HG03108 (cell line): ENCODE results near the gene WDR70.
"Not testable (repeated sequence)": the region's sequence is repeated elsewhere in the genome, so short reads cannot be mapped to it uniquely, and the experiment has no call there.

Experiments used
- ATAC-seq: cut with Tn5 transposase; IDR thresholded peaks from one replicate; pipeline ENCODE4 v1.9.1; 2021; ENCODE audit warnings: moderate library complexity; ENCODE audit not compliant: unreplicated experiment

The WDR70 gene

DNA sequence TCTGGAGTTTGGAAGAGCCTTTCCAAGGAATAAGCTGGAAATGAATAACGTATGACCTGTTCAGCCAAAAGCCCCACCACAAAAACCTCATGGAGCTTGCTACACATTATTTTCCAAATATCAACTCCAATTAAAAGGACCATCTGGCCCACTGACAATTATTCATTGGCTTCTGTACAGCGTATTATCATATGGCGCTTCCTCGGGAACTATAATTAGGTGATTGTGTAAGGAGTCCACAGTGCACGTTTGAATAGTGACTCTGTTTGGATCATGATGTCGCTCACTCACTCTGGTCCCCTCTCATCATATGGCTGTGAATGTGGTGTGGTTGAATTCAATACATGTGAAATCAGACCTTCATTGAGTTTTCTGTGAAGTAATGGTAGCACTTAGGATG, 408.6 kb downstream of the WDR70 start:
- ATAC-seq: no peak

DNA sequence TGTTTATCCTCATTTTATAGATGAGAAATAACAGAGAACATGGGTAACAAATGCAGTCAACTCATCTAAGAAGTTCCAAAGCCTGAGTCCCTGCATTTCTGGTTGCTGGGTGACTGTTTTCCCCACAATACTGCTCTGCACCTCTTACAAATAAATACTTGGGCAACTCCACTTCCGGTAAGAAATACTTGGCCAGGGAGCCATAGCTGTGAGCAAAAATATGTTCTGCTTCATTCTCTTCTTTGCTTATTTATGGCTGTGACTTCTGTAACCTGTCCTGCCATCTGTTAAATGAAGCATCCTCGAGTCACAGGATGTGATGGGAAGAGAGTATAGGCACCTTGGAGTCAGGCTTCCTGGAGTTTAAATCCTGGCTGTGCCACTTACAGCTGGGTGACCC, 410.9 kb downstream of the WDR70 start:
- no peak for ATAC-seq

DNA sequence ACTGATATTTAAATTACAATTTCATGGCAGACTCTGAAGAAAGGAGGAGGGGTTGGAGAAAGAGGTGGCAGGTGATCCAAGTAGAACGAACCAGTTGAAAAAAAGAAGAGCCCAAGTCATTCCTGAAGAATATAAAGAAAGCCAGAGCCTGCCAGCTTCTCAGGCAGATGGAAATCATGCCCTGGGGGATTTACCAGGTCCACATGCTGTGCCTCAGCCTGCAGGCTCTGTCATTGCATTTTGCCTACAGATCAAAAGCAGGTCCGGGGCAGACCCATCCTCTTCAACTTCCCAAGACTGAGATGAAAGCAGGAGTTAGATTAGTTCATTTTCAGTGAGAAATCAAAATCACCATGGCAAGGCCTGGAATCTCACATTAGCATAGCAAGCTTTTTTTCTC, 412.2 kb downstream of the WDR70 start:
- no peak for ATAC-seq

DNA sequence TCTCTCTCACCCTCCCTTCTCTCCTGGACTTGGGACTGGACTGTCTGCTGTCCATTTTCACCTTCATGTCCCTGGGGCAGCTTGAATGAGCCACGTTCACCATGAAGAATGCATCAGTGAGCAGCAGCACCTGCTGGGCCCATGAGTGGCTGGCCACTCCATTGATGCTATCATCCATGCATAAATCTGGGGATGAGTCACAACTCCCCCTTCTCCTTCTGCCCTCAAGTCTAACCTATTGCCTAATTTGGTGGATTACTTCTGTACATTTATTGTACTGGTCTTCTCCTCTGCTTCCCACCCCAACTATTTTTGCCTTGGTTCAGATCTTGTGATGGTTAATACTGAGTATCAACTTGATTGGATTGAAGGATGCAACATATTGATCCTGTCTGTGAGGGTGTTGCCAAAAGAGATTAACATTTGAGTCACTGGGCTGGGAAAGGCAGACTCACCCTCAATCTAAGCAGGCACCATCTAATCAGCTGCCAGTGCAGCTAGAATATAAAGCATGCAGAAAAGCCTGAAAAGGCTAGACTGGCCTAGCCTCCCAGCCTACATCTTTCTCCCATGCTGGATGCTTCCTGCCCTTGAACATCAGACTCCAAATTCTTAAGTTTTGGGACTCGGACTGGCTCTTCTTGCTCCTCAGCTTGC, 414.0 kb downstream of the WDR70 start:
- no peak for ATAC-seq

DNA sequence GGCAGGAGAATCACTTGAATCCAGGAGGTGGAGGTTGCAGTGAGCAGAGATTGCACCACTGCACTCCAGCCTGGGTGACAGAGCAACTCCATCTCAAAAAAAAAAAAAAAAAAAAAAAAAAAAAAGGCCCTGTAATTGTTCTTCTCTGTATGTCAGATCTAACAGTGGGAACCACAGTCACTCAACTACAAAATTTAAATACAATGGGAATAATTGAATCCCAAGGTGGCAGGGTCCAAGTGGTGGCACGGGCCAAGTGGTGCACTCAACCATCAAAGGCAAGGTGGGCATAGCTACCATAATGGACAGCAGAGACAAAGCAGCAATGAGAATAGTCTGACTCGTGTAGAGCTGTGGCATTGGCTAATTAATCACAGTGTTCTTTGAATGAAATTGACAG, 416.2 kb downstream of the WDR70 start:
- ATAC-seq: not testable (repeated sequence)

DNA sequence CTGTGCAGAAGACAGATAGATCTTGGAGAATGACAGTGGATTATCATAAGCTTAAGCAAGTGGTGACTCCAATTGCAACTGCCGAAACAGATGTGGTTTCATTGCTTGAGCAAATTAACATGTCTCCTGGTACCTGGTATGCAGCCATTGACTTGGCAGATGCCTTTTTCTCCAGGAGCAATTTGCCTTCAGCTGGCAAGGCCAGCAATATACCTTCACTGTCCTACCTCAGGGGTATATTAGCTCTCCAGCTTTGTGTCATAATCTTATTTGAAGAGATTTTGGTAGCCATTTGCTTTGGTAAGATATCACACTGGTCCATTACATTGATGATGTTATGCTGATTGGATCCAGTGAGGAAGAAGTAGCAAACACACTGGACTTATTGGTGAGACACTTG, 417.3 kb downstream of the WDR70 start:
- ATAC-seq: not testable (repeated sequence)

DNA sequence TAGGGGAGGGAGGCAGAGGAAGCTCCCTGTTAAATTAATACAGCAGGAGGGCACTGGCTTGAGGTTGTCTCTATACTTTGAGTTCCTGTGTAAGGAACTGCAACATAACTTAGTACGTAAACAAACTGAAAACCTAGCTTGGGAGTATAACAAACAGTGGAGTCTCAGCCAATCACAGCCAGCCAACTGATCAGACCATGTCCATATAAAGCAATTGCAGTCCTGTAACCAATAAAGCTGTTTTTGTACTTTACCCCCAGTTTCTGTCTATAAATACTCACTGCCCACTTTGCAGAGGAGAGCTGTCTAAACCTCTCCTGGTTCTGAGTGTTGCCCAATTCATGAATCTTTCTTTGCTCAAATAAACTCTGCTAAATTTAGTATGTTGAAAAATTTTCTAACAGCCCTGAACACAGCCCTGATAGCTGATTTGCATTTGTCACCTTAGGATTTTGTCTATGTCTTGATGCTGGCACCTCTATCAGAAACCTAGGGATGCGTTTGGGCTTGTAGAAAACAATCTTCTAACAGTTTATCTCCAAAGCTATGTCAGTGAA, 420.8 kb downstream of the WDR70 start:
- no peak for ATAC-seq

DNA sequence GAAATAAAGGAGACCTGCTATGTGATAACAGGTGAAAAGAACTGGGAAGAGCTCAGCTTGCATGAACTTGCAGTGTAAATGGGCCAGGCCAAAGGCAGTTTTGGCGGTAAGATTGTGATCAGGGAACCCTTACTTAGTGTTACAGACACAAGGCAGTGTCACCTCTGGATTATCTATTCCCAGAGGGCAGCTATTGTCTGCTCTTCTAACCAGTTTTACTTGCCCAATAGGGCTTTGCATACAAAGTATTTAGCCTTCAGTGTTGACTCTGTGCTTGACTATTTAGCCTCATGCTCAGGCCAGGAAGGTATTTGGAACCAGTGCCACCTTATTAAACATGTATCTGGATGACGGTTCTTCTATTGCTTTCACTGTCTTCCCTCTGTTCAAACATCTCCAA, 422.4 kb downstream of the WDR70 start:
- ATAC-seq: no peak
